HG02623 (cell line): Measurements from ENCODE around the gene SLC19A1.

Experiments used
- ATAC-seq: cut with Tn5 transposase; IDR thresholded peaks from one replicate; pipeline ENCODE4 v1.9.1; 2021; ENCODE audit warnings: moderate library complexity; ENCODE audit not compliant: unreplicated experiment

SLC19A1 gene

DNA sequence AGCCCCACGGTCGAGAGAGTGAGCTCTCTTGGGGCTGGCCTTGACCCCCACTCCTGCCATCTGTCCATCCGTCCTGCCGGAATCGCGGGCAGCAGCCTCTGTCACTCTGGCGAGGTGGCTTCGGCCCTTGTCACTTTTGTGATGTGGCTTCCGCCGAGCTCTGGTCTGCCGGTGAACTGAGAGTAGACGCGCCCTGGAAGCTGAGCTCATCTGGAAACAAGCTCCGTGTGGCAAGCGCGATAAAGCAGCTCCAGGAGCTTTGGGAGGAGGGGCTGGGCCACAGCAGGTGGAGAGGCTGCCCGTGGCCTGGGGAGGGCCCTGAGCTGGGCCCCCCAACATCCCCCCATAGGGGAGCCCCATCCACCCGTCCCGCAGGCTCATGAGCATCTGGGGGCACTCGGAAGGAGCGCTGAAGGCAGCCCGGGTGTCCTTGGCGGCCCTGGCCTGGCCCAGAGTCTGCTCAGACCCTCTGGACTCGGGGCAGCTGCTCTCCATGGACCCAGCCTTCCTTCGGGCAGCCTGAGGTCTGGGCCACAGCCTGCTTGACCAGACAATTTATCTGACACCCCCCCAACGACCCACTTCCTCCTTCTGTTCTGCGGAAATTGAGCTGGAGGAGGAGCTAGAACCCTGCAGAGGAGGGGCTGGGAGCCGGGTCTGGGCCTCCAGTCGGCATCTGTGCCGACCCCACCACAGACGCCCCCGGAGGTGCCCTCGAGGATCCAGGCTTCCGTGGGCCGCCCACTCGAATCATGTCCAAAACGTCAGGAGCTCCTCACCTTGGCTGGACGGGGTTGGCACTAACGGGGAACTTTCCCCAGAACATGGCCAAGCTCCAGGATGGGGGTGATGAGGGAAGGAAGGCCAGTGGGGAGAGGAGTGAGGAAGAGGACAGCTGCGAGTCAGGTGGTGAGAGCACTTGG is 59.1 kb downstream of the SLC19A1 start:
- ATAC-seq, result no peak

DNA sequence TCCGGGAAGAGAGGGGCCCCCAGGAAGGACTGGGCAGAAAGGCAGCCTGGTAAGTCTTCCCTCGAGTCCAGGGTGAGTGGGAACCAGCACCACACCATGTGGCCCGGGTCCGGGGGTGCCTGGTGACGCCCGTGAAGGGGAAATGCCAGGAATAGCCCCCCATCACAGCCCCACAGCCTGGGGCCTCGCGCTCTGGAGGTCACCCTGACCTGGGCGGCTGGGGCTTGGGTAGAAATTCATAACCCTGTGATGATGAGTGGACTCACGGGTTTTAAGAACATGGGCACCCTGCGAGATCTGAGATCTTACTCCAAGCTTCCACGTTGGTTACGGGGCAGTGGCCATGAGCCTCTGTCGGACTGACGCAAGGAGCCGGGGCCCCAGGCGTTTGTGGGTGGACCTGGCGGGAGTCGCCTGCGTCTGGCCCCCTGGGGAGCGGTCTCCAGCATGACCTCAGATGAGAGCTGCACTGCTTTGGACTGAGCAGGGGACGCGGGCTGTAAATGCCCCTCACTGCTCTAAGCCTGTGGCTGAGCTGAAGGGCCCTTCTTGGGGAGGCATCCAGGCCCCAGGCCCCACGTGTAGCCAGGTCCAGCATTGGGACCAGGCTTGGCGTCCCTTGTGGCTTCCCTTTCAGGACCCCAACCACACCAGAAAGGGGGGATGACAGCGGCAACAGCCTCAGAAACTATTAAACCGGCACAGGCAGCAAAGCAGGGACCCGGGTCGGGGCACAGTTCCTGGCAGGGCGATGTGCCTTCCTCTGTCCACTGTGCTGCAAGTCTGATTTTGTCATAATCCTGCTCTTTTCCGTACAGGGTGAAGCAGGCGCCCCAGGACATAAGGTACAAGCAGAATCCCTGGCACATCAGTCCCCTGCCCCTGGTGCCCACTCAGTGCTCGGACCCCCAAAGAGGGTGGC is 60.0 kb downstream of the SLC19A1 start:
- no peak for ATAC-seq

DNA sequence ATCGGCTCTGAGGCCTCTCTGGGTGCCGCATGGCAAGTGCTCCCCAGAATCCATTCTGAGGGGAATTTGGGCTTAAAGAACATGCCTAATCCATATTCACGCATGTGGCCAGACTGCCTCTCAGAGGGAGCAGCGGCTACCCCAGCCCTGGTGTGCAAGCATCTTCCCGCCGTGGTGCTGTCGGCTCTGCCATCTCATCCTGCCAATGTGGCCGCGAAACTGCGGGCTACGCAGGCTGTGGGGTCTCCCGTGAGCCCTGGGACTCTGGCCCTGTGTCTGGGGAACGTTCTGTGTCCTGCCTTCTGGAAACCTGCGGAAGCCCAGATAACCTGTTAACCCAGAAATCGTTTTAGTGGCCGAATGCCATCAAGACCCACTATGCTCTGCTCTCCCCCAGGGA is 60.7 kb downstream of the SLC19A1 start:
- ATAC-seq, result no peak

DNA sequence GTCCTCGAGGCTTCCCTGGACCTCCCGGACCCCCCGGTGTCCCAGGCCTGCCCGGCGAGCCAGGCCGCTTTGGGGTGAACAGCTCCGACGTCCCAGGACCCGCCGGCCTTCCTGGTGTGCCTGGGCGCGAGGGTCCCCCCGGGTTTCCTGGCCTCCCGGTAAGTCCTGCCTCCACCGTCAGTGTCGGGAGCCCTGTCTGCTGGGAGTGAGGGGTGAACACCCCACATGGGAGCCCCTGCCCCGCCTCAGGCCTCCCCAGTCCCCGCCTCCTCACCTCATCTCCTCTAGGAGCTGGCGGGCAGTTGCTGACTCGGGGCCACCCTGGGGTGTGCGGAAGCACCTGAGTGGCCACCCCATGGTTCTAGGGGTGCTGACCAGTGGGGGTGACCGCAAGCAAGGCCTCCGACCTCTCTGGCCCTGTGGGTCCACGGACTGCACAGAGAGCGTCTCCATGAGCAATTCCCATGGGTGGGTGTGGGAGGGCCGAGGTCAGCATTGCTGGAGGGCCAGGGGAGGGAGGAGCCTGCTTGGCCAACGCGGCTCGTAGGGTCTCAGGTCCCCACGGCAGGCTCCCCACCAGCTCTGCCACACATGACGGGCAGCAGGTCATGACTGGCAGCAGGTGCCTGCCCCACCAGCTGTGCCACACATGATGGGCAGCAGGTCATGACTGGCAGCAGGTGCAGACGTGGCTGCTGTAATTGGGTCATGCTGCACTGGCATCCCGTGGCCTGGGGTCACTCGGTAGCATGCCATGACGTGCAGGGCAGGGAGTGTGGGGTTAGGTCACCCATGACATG is 61.3 kb downstream of the SLC19A1 start:
- no peak for ATAC-seq

DNA sequence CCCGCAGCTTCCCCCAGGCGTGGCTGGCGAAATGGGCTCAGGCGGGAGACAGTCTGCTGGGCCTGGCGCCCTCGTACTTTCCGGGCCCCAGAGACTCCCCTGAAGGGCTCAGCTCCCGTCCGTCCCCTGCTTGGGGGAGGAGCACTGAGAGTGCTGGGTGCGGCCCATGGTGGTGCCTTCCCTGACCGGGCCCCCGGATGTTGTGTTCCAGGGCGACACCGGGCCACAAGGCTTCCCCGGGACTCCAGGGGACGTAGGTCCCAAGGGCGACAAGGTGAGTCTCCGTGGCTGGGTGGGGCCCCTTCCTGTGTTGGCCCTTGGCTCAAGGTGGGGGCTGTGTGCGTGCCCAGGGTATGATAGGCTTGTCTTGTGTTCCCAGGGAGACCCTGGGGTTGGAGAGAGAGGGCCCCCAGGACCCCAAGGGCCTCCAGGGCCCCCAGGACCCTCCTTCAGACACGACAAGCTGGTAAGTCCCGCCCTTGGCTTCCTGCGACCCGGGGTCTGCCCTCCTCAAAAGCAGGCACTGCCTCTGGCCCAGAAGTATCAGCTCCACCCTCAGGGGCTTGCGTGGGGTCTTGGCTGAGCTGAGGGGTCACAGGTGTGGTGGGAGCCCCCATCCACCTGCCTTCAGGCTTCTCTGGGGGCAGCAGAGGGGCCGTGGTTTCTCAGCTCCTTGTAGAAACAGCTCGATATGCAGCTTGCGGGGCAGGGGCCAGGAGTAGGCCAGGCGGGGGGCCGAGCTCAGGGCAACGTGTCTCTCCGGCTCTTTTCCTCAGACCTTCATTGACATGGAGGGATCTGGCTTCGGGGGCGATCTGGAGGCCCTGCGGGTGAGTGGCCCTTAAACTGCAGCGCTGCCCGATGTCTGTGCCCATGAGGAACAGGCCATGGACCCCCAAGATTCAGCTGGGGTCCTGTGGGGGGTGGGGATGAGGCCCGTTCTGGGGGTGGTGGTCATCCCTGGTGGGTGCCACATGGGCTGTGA is 62.3 kb downstream of the SLC19A1 start:
- no peak for ATAC-seq

DNA sequence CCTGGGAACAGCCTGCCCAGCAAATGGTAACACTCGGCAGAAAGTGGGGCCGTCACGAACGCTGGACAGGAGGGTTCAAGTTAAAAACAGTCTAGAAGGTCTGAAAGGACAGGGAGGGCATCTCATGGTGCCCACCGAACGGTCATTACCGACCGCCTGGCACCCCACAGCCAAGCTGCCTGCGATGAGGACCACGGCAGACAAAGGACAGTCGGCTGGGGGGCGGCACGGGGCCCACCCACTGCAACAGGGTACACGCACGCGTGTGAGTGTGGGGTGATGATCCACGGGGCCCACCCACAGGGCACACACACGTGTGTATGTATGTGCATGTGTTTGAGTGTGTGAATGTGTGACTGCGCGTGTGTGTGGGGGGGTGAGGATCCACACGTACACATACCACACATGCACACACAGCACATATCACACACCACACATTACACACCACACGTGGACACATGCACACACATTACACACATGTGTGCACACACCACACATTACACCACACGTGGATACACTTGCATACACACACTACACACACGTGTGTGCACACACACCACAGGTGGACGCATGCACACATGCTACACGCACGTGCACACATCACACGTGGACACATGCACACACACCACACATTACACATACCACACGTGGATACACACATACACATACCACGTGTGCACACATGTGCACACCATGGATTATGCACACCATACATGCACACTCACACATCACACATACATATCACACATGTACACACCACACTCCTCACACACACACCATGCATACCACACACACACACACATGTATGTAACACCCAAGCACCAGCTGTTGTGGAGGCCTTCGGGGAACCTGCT is 63.2 kb downstream of the SLC19A1 start:
- ATAC-seq, result no peak

DNA sequence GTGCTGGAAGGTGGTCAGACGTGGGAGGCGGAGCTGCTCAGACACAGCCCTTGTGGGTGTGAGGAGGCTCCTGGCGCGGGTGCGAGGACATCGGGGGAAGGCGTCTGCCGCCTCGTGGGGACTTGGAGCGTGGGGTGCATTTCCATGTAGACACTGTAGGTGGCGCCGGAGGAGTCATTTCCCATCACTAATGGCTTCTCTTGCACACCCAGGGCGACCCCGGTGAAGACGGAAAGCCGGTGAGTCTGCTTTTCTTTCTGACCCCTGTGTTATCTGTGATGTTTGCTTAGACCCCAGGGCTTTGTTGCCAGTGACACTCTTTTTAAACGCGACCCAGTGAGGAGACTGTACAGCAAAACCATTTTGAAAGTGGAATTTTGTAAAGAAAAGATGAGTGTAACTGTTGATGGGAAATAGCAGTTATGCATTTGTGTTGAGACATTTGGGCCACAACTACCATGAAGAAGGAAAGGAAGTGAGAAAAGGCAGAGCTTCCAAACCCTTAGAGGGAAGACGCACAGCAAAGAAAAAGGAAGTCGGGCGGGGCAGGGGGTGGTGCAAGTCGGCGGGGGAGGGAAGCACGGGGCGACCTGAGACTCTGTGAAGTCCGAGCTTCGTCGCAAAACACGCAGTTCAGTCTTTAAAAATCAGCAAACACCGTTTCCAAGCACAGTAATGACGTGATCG is 64.0 kb downstream of the SLC19A1 start:
- ATAC-seq, result no peak

DNA sequence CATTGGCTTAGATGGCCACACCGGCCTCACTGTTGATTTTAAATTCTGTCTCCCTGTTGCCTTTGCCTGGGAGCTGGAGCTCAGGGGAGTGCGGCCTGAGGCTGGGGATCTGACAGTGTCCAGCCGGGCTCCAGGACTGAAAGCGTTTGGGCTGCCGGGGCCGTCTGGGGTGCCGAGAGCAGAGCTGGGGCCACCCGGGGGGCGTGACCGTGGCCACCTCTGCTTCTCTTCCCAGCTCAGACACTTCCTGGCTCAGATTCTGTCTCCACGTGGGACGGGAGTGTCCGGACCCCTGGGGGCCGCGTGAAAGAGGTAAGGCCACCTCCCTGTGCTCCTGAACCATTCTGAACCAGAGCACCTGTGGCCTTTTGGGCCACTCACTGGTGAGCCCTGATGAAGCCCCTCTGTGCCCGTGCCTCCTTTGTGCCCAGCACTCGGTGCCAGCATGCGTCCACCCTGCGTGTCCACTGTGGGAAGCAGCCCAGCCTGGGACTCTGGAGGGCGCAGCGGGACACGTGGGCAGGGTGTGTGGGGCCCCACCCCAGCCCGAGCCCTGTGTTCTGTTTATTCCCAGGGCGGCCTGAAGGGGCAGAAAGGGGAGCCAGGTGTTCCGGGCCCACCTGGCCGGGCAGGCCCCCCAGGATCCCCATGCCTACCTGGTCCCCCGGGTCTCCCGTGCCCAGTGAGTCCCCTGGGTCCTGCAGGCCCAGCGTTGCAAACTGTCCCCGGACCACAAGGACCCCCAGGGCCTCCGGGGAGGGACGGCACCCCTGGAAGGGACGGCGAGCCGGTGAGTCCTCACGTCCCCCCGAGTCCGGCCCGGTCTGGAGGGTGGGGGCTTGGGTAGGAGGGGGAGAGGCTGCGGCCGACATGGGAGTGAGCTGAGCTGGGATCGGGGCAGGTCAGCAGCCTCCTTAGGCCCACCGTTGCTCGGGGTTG is 64.8 kb downstream of the SLC19A1 start:
- no peak for ATAC-seq

DNA sequence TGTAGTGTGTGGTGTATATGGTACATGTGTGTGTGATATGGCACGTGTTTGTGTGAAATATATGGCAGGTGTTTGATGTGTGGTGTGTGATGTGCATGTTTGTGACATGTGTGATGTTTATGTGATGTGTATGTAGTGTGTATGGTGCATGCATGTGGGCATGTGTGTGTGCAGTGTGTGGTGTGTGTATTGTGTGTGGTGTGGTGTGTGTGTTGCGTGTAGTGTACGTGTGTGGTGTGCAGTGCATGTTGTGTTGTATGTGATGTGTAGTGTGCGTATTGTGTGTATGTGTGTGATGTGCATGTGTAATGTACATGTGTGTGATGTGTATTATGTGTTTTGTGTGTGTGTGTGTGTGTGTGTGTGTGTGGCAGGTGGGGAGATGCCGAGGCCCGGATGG is 65.7 kb downstream of the SLC19A1 start:
- no peak for ATAC-seq

DNA sequence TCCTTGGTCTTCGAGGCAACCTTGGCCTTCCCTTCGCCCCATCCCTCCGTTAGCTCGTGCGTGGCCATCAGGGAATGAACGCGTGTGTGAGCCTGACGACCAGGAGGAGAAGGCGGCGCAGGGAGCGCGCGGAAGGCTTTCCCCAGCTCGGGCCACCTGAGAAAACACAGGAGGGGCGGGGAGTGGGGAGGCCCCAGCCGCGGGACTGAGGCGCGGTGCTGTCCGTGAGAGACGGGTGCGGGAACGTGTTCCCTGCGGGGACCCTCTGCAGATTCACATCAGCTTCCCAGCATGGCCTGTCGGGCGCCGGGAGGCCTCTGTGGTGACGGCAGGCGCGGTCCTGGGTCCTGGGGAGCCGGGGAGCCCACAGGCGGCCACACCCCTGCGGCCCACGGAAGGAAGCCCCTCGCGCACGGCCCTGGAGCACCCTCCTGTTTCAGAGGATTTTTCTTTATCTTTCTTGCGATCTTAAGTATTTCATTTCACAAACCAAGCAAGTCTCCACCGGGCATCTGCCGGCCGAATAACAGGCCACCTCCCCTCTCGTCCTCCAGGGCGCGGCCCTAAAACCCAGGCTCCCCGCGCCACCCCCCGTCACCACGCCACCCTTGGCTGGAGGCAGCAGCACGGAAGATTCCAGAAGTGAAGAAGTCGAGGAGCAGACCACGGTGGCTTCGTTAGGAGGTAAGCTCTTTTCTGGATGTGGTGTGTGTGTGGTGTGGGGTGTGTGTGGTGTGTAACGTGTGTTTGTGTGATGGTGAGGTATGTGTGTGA is 66.3 kb downstream of the SLC19A1 start:
- ATAC-seq, result no peak

DNA sequence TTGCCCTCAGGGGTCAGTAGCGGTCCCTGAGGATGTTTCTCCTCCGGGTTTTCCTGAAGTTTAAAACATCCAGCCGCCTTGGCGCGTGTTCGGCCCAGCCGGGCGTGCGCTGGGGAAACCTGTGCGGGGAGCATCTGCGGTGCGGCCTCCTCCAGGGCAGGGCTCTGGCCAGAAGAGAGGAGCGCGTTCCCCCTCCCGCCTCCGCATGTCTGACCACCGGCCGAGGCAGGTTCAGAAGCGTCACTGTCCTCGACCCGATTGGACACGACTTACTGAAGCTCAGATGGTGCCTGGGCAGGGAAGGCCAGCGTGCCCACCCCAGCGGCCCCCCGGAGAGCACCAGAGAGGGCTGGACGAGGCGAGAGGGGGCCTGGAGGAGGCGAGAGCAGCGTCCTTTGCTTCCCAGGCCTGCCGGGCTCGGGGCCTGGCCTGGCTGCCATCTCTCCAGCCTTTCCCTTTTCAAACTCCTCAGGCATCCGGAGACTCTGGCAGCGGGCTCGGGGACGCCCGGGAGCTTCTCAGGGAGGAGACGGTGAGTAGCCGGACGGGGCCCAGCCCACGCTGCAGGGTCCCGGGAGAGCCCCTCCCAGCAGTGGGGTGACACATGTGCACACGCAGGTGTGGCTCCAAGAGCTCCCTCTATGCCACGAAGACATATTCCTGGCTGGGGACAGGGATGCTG is 67.1 kb downstream of the SLC19A1 start:
- ATAC-seq, result no peak

DNA sequence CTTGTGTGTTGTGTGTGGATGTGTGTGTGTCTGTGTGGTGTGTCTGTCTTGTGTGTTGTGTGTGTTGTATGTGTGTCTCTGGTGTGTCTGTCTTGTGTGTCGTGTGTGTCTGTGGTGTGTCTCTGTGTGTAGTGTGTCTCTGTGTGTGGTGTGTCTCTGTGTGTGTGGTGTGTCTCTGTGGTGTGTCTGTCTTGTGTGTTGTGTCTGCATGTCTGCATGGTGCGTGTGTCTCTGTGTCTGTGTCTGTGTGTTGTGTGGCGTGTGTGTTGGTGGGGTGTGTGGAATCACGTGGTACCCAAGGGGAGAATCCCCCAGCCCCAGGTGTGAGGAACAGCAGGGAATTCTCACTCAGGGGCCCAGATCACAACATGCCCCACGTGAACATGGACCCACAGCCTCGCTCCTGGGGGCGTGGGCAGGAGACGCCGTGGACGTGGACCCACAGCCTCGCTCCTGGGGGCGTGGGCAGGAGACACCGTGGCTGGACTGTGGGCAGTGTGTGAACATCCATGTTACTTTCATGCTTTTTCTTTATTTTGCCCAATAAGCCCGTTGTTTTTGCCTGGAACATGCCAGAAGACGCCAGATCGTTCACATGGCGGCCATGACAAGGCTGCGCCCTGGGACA is 67.8 kb downstream of the SLC19A1 start:
- ATAC-seq, result no peak

DNA sequence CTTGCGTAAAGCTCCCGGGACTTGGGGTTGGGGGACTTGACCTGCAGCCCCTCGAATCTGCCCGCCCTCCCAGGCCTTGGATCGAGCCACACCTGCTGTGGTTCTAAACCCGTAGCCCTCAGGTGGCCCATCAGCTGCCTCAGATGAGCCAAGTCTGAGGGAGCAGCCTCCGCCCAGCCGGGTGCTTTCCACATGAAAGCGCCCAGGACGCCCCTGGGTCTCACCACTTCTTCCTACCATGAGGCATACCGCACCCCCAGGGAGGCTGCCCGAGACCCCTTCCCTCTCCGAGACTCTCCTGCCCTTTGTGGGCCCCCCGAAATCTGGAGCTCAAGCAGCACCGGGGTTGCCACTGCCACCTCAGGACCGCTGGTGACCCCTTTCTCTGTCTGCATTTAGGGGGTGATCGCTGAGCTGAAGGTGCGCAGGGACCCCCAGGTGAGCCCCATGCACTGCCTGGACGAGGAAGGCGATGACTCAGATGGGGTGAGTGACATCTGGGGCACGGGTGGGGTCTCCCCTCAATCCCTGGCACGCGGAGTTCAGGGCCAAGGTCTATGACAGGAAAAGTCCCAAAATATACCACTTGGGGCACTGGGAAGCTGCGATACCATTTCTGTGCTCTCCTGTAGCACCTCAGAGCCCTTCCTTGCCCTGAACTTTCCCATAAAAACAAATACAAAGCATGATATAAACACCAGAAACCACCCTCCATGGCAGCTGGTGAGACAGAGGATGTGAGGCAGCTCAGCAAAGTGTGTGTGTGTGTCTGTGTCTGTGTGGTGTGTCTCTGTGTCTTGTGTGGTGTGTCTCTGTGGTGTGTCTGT is 68.5 kb downstream of the SLC19A1 start:
- ATAC-seq, result no peak
